NB4 (cell line): ENCODE data around the gene TAF12.
"Not testable (repeated sequence)": the region's sequence is repeated elsewhere in the genome, so short reads cannot be mapped to it uniquely, and the experiment has no call there.

Experiments
- DNase-seq: peaks from one replicate; pipeline ENCODE4 v3.0.0; 2010; ENCODE audit warnings: low read depth
- H3K4me3 ChIP-seq: one replicate; pipeline ENCODE4 v1.5.1; 2011; ENCODE audit warnings: mild to moderate bottlenecking, low read depth, low read length, moderate library complexity
- MYC ChIP-seq: IDR thresholded peaks from 2 replicates; pipeline ENCODE4 v1.6.1; 2011; ENCODE audit warnings: low read depth, low read length
- POLR2A ChIP-seq: IDR thresholded peaks from 2 replicates; pipeline ENCODE4 v1.6.1; 2011; ENCODE audit warnings: mild to moderate bottlenecking; ENCODE audit not compliant: insufficient read length; ENCODE audit errors: extremely low read depth
- TF ChIP-seq, protein P1 (sequence below): IDR thresholded peaks from one replicate; pipeline ENCODE4 v1.5.1; 2012; ENCODE audit warnings: low read depth, low read length
- TF ChIP-seq, protein P2 (sequence below): IDR thresholded peaks from 2 replicates; pipeline ENCODE4 v1.6.1; 2011; ENCODE audit warnings: low read depth, low read length

TAF12 gene

DNA sequence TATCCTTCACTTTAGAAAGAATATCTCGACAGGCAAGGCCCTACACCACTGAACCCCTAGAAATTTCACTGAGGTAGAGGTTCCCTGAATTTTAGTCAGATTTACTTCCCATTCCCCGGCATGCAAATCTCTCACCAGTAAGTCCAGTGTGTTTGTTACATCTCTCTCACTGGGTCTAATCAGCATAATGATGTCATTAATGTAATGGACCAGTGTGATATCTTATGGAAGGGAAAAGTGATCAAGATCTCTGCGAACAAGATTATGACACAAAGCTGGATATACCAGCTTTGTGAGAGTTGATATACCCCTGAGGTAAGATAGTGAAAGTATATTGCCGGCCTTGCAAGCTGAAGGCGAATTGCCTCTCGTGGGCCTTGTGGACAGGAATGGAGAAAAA is 13.5 kb upstream of the TAF12 start:
- DNase-seq: no peak
- TF ChIP-seq, protein P1, sequence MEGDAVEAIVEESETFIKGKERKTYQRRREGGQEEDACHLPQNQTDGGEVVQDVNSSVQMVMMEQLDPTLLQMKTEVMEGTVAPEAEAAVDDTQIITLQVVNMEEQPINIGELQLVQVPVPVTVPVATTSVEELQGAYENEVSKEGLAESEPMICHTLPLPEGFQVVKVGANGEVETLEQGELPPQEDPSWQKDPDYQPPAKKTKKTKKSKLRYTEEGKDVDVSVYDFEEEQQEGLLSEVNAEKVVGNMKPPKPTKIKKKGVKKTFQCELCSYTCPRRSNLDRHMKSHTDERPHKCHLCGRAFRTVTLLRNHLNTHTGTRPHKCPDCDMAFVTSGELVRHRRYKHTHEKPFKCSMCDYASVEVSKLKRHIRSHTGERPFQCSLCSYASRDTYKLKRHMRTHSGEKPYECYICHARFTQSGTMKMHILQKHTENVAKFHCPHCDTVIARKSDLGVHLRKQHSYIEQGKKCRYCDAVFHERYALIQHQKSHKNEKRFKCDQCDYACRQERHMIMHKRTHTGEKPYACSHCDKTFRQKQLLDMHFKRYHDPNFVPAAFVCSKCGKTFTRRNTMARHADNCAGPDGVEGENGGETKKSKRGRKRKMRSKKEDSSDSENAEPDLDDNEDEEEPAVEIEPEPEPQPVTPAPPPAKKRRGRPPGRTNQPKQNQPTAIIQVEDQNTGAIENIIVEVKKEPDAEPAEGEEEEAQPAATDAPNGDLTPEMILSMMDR: no peak
- TF ChIP-seq, protein P2, sequence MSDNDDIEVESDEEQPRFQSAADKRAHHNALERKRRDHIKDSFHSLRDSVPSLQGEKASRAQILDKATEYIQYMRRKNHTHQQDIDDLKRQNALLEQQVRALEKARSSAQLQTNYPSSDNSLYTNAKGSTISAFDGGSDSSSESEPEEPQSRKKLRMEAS: no peak
- no peak for TF ChIP-seq POLR2A
- no peak for TF ChIP-seq MYC
- no peak overlapping the region for H3K4me3 ChIP-seq

DNA sequence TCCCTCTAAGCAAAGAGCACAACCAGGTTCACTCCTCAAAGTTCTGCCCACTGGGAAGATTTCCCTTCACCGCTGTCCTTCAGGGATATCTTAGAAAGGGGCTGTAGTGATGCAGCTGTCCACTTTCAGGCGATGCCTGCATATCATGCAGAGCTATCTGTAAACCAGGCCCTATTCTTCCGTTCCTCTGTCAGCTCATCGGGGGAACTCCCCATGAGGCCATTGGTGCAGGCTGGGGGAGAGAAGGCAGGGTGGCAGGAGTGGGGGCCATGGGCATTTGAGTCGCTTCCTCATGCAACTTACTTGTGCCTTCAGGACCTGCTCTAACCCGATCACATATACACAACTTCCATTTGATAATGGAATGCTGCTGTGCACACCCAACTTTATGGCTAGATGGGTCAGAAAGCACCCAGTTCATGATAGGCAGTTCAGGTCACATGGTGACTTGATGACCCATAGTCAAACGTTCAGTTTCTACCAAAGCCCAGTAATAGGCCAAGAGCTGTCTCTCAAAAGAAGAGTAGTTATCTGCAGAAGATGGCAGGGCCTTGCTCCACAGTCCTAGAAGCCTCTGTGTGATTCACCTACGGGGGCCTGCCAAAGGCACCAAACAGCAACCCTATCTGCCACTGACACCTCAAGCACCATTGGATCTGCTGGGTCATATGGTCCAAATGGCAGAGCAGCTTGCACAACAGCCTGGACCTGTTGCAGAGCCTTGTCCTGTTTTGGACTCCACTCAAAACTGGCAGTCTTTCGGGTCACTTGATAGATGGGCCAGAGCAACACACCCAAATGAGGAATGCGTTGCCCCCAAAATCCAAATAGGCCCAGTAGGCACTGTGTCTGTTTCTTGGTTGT is 12.8 kb upstream of the TAF12 start:
- H3K4me3 ChIP-seq, DNase-seq: not testable (repeated sequence)

DNA sequence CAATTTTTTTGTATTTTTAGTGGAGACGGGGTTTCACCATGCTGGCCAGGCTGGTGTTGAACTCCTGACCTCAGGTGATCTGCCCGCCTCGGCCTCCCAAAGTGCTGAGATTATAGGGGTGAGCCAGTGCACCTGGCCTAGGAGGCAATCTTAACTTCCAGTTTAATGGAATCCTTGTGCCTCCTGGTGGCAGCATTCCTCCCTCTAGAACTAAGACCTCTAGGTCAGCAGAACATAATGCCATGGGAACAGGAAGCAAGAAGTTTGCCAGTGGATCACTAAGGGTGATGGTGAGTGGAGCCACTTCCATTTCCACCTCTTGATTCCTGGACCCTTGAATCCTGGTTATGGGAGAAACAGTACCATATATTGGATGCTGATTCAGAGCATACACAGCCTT is 11.0 kb upstream of the TAF12 start:
- H3K4me3 ChIP-seq: not testable (repeated sequence)
- DNase-seq: peak; percentile 29

DNA sequence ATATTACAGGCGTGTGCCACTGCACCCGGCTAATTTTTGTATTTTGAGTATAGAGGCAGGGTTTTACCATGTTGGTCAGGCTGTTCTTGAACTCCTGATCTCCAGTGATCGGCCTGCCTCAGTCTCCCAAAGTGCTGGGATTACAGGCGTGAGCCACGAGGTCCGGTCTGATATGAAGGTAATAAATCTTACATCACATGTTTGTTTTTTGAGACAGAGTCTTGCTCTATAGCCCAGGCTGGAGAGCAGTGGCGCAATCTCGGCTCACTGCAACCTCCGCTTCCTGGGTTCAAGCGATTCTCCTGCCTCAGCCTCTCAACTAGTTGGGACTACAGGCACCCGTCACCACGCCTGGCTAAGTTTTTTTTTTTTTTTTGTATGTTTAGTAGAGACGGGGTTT is 10.2 kb upstream of the TAF12 start:
- H3K4me3 ChIP-seq, DNase-seq: not testable (repeated sequence)

DNA sequence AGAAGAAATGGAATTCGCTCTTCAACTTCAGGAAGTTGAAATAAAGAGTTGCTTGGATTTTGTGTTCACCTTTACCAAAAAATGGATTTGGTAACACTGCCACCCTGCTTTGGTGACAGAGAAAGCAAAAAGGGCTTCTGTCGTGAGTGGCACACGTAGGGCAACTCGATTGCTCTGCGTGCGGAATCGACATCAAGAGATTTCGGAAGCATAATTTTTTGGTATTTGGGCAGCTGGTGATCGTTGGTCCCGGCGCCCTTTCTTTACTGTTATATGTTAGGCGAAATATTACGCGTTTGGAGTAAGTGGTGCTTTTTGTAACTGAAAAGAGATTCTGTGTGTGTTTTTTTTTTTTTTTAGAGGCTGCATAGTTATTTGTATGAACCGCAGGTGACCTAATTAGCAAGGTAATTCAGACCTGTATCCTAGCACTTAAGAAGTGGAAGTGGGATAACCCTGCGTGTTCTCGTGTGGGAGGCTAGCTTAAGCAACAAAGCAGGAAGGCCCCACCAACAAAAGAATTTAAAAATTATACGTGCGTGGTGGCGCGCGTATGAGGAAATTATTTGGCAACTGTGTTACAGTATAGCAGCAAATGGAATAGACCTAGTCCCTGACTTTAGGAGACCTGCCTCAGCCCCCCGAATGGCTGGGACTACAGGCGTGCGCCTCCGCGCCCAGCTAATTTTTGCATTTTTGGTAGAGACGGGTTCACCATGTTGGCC is 5.8 kb upstream of the TAF12 start, which contains the start of gene RNU11:
Gene RNU11 (plus strand): TSS at position 127 of the 725 bp plus-strand sequence.
- TF ChIP-seq, protein P1: no peak
- TF ChIP-seq POLR2A: peak; percentile 100
- peak; percentile 78 for TF ChIP-seq MYC
- TF ChIP-seq, protein P2: peak; percentile 26; the same call in 1 of the 2 replicates

DNA sequence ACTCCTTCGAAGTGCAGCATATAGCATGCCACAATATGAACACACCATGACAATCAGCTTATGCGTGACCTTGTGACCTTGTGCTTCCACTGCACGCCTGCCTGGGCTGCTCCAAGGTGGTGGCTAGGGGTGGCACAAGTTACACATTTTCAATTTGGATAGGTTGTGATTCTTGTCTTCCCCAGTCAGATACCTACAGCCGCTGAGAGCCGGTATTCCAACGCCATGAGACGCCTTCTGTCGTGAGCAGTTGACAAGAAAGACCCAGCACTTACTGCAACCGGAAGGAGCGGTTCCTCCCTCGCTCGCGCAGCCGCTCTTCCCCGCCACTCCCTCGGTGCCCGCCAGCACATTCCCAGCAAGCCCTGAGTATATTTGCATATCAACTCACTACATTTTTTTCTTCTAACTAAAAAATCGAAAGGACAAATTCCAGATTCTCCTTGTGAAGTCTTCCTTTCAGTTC is 5.2 kb upstream of the TAF12 start:
- DNase-seq: peak; percentile 96
- TF ChIP-seq MYC: peak; percentile 59
- TF ChIP-seq, protein P2: peak; percentile 68
- TF ChIP-seq, protein P1: no peak
- no peak for TF ChIP-seq POLR2A
- peak overlapping the region; percentile 80 for H3K4me3 ChIP-seq

More for the DNA sequence above, 5.8 kb upstream of the TAF12 start, which contains the start of gene RNU11:
- DNase-seq: peak; percentile 97
- peak within 1 kb of the TSS; percentile 80 for H3K4me3 ChIP-seq

DNA sequence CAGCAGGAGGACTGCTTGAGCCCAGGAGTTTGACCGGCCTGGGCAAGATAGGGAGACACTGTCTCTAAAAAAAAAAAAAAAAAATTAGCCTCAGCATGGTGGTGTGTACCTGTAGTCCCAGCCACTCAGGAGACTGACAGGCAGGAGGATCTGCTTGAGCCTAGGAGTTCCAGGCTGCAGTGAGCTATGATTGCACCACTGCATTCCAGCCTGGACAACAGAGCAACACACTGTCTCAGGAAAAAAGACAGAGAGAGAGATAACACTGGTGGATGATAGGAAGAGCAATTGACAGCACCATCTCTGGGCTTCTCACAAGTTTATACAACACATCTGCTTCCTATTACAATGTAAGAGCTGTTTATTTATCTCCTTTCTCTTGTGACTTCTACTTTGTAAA is 3.2 kb upstream of the TAF12 start:
- no peak for DNase-seq
- H3K4me3 ChIP-seq: no peak overlapping the region
- no peak for TF ChIP-seq MYC
- TF ChIP-seq, protein P1: no peak
- TF ChIP-seq POLR2A: no peak
- TF ChIP-seq, protein P2: no peak

DNA sequence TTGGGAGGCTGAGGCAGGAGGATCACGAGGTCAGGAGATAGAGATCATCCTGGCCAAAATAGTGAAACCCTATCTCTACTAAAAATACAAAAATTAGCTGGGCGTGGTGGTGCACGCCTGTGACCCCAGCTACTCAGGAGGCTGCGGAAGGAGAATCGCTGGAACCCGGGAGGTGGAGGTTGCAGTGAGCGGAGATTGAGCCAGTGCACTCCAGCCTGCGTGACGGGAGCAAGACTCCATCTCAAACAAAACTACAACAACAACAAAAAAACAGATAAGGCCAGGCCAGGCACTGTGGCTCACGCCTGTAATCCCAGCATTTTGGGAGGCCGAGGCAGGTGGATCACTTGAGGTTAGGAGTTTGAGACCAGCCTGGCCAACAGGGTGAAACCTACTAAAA is 2.5 kb upstream of the TAF12 start:
- not testable (repeated sequence) for DNase-seq, H3K4me3 ChIP-seq
